A673 (cell line): ENCODE data around the gene CACNG4. TPM values are rescaled to one million over a fixed set of nuclear protein-coding genes. Genes with fewer than 3 reads are reported as not detected.

Experiments used
- BruUV-seq: library from RNA; stranded (reverse); fragments of 400-500 nt; replicated peaks from 2 replicates; lab custom pipeline; 2021; lab: Mats Ljungman, UMichigan
- CTCF ChIA-PET: fragments of 300-600 bp; sonication (Branson Sonifier 250); formaldehyde crosslinking; loops from one replicate; lab custom pipeline; 2022; ENCODE audit warnings: antibody characterized with exemption; lab: Charles Lee
- POLR2A ChIA-PET: fragments of 300-600 bp; sonication (Branson Sonifier 250); formaldehyde crosslinking; loops from one replicate; lab custom pipeline; 2022; ENCODE audit warnings: antibody characterized with exemption; ENCODE audit not compliant: low non-redundant PET; lab: Charles Lee
- DNase-seq: peaks from one replicate; pipeline ENCODE4 v3.0.0-alpha.2; 2015; ENCODE audit warnings: low spot score
- H3K27ac ChIP-seq: fragments of 200-600 bp; sonication (generic); 2 replicates; pipeline ENCODE4 v1.5.1; 2016; ENCODE audit warnings: mixed run types, low read depth, mild to moderate bottlenecking, mixed read lengths, antibody characterized with exemption, low read length; ENCODE audit not compliant: poor library complexity, severe bottlenecking
- H3K27me3 ChIP-seq: fragments of 200-600 bp; sonication (generic); replicated peaks from 2 replicates; pipeline ENCODE4 v1.6.1; 2017; ENCODE audit warnings: mixed run types, low read depth, mild to moderate bottlenecking, mixed read lengths, antibody characterized with exemption, low read length; ENCODE audit not compliant: insufficient read depth, poor library complexity
- H3K36me3 ChIP-seq: fragments of 200-600 bp; sonication (generic); 2 replicates; pipeline ENCODE4 v1.6.1; 2016; ENCODE audit warnings: mixed run types, mild to moderate bottlenecking, mixed read lengths, antibody characterized with exemption, low read length; ENCODE audit not compliant: insufficient read depth, poor library complexity, severe bottlenecking
- H3K4me1 ChIP-seq: fragments of 200-600 bp; sonication (generic); 2 replicates; pipeline ENCODE4 v1.6.1; 2017; ENCODE audit warnings: mixed run types, mild to moderate bottlenecking, mixed read lengths, antibody characterized with exemption, low read length; ENCODE audit not compliant: insufficient read depth, poor library complexity, severe bottlenecking
- H3K4me3 ChIP-seq: fragments of 200-600 bp; sonication (generic); 2 replicates; pipeline ENCODE4 v1.5.1; 2016; ENCODE audit warnings: low read depth, mixed run types, mild to moderate bottlenecking, mixed read lengths, low read length; ENCODE audit not compliant: poor library complexity, severe bottlenecking
- H3K9me3 ChIP-seq: fragments of 200-600 bp; sonication (generic); 2 replicates; pipeline ENCODE4 v1.6.1; 2016; ENCODE audit warnings: mixed run types, low read depth, mild to moderate bottlenecking, mixed read lengths, antibody characterized with exemption, low read length; ENCODE audit not compliant: poor library complexity, severe bottlenecking
- CTCF ChIP-seq: fragments of 300-800, 200-600 bp; sonication (generic); conservative IDR thresholded peaks from 2 replicates; pipeline ENCODE4 v1.5.1; 2017; ENCODE audit warnings: low read depth, mild to moderate bottlenecking, antibody characterized with exemption, low read length, moderate library complexity, mixed read lengths
- EZH2 ChIP-seq: fragments of 200-600 bp; sonication (generic); IDR thresholded peaks from 2 replicates; pipeline ENCODE4 v1.6.1; 2017; ENCODE audit warnings: borderline replicate concordance, low read depth, mild to moderate bottlenecking, mixed read lengths, antibody characterized with exemption, low read length; ENCODE audit not compliant: poor library complexity, severe bottlenecking
- intact Hi-C: fragments of 100-400 bp; cut with micrococcal nuclease; formaldehyde crosslinking; loops from one replicate; pipeline ENCODE4 v1.10.0; 2022; ENCODE audit not compliant: unreplicated experiment
- total RNA-seq: library from RNA; stranded (reverse); gene quantifications from 2 replicates; pipeline ENCODE4 v1.2.3, GENCODE V29; 2021

CACNG4 gene
- total RNA-seq, 1 experiment from 2014 or later, result 9.7 TPM

- CTCF ChIA-PET, result no interaction called here
- no peak overlapping the region for H3K27ac ChIP-seq
- no peaks in the 10 kb centered on the region for H3K36me3 ChIP-seq
- H3K4me1 ChIP-seq, result no peaks in the 10 kb centered on the region
- TF ChIP-seq CTCF, result no peak
- no peak for TF ChIP-seq EZH2
- no peaks in the 10 kb centered on the region for H3K27me3 ChIP-seq
- no TSS peak for BruUV-seq
- H3K4me3 ChIP-seq, result no peak overlapping the region
- POLR2A ChIA-PET, result no interaction called here
- DNase-seq, result no peak
- intact Hi-C loops, result no loop called here
- H3K9me3 ChIP-seq, result no peaks in the 10 kb centered on the region
Observed at GRCh38 chr17:67027031-67027628, 62.6 kb downstream of the CACNG4 start.

GRCh38 chr17:67030641-67031040 is 66.1 kb downstream of the CACNG4 start:
- Histone ChIP-seq H3K9me3 (no peaks in the 10 kb centered on the region), H3K36me3 (no peaks in the 10 kb centered on the region), H3K27me3 (no peaks in the 10 kb centered on the region), H3K4me3 (no peak overlapping the region), H3K27ac (no peak overlapping the region), H3K4me1 (no peaks in the 10 kb centered on the region)
- intact Hi-C loops, result no loop called here
- TF ChIP-seq EZH2, result no peak
- no peak for TF ChIP-seq CTCF
- no peak for DNase-seq
- ChIA-PET POLR2A (no interaction called here), CTCF (no interaction called here)
- no TSS peak for BruUV-seq

- CTCF ChIA-PET, result interaction anchor here (0.5 kb wide), 1 partner anchor 265 kb away, joined by 4 read pairs; no protein-coding TSS in a partner anchor
- no peak overlapping the region for H3K4me3 ChIP-seq
Observed at GRCh38 chr17:67032382-67032781, 67.9 kb downstream of the CACNG4 start.

More at GRCh38 chr17:67032382-67032781, 67.9 kb downstream of the CACNG4 start:
- TF ChIP-seq EZH2 (no peak), CTCF (no peak)
- no peaks in the 10 kb centered on the region for H3K36me3 ChIP-seq
- H3K27me3 ChIP-seq, result no peaks in the 10 kb centered on the region
- no peaks in the 10 kb centered on the region for H3K4me1 ChIP-seq
- H3K9me3 ChIP-seq, result no peaks in the 10 kb centered on the region
- POLR2A ChIA-PET, result no interaction called here
- intact Hi-C loops, result no loop called here
- DNase-seq, result no peak
- H3K27ac ChIP-seq, result no peak overlapping the region
- BruUV-seq, result no TSS peak
